ENCODE measurements around the gene EYS.

EYS gene

GRCh38 chr6:64516393-64516792 is 1190.6 kb downstream of the EYS start:
- no peak for DNase-seq
- no peak overlapping the region for H3K4me3 ChIP-seq (ENCODE audit: low read length)
- H3F3A ChIP-seq (ENCODE audit: insufficient read depth, low read length), result no peaks in the 10 kb centered on the region
- H3K27ac ChIP-seq (ENCODE audit: low read length), result no peak overlapping the region
- no peaks in the 10 kb centered on the region for H3K36me3 ChIP-seq (replicated peaks; ENCODE audit: insufficient read depth, low read length)
- no peaks in the 10 kb centered on the region for H3K27me3 ChIP-seq (replicated peaks; ENCODE audit: insufficient read depth, low read length)
- H3K79me2 ChIP-seq (ENCODE audit: low read length), result no peaks in the 10 kb centered on the region
- no peaks in the 10 kb centered on the region for H3K9me2 ChIP-seq (replicated peaks; ENCODE audit: insufficient read depth, low read length)
- H2AFZ ChIP-seq (ENCODE audit: low read length), result no peak overlapping the region
- H3K4me2 ChIP-seq (ENCODE audit: low read depth, low read length), result no peak overlapping the region
- no peak overlapping the region for H3K9ac ChIP-seq (ENCODE audit: low read length)
- H3K9me3 ChIP-seq (replicated peaks; ENCODE audit: insufficient read depth, low read length), result no peaks in the 10 kb centered on the region
- no peaks in the 10 kb centered on the region for H4K20me1 ChIP-seq (ENCODE audit: insufficient read depth, low read length)
- no peak for TF ChIP-seq EZH2 (optimal IDR thresholded peaks at IDR 0.05; ENCODE audit: low read depth, low read length)
- no peaks in the 10 kb centered on the region for H3K4me1 ChIP-seq (ENCODE audit: low read length)

GRCh38 chr6:64507661-64508060 is 1199.4 kb downstream of the EYS start:
- H2AFZ ChIP-seq (ENCODE audit: low read length), result no peak overlapping the region
- no peak overlapping the region for H3K4me3 ChIP-seq (ENCODE audit: low read length)
- no peak overlapping the region for H3K27ac ChIP-seq (ENCODE audit: low read length)
- H3K4me2 ChIP-seq (ENCODE audit: low read depth, low read length), result no peak overlapping the region
- TF ChIP-seq CTCF (IDR thresholded peaks at IDR 0.05; ENCODE audit: low read length) (no peak), EZH2phosphoT487 (IDR thresholded peaks at IDR 0.05; ENCODE audit: low read length) (no peak)
- no peaks in the 10 kb centered on the region for H3K4me1 ChIP-seq (ENCODE audit: low read length)
- no peak overlapping the region for H3K9ac ChIP-seq (ENCODE audit: low read length)
- no peak for DNase-seq
- no peaks in the 10 kb centered on the region for H3K9me2 ChIP-seq (replicated peaks; ENCODE audit: insufficient read depth, low read length)
- no peaks in the 10 kb centered on the region for H3K9me3 ChIP-seq (replicated peaks; ENCODE audit: insufficient read depth, low read length)
- no peaks in the 10 kb centered on the region for H3K36me3 ChIP-seq (replicated peaks; ENCODE audit: insufficient read depth, low read length)
- H3F3A ChIP-seq (ENCODE audit: insufficient read depth, low read length), result no peaks in the 10 kb centered on the region
- no peaks in the 10 kb centered on the region for H3K27me3 ChIP-seq (replicated peaks; ENCODE audit: insufficient read depth, low read length)
- H4K20me1 ChIP-seq (ENCODE audit: insufficient read depth, low read length), result no peaks in the 10 kb centered on the region
- H3K79me2 ChIP-seq (ENCODE audit: low read length), result no peaks in the 10 kb centered on the region

DNA sequence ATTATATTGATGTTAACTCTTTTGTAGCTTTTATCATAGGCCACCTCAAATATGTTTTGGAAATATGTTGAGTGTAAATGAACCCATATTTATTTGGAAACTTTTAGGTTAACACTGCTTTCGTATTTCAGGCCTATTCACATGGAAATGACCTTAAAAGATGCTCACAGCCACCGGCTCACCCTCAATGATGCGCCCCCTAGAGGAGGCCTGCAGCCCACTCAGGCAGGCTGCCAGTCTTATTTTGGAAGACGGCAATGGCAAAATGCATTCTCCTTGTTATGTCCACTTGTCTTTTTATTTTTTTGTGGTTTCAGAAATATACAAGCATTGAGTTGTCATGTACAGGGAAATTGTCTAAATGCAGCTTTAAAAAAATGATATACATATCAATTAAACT is 1201.7 kb downstream of the EYS start:
- no peak for TF ChIP-seq EZH2 (optimal IDR thresholded peaks at IDR 0.05; ENCODE audit: low read depth, low read length)
- TF ChIP-seq CTCF (IDR thresholded peaks at IDR 0.05; ENCODE audit: low read length), result peak; percentile 20; the same call in 1 of the 2 replicates
- Histone ChIP-seq H3K4me2 (ENCODE audit: low read depth, low read length) (no peak overlapping the region), H4K20me1 (ENCODE audit: insufficient read depth, low read length) (no peaks in the 10 kb centered on the region), H3K9me3 (replicated peaks; ENCODE audit: insufficient read depth, low read length) (no peaks in the 10 kb centered on the region), H3K4me3 (ENCODE audit: low read length) (no peak overlapping the region), H3K79me2 (ENCODE audit: low read length) (no peaks in the 10 kb centered on the region), H3F3A (ENCODE audit: insufficient read depth, low read length) (no peaks in the 10 kb centered on the region), H3K27me3 (replicated peaks; ENCODE audit: insufficient read depth, low read length) (no peaks in the 10 kb centered on the region), H3K36me3 (replicated peaks; ENCODE audit: insufficient read depth, low read length) (no peaks in the 10 kb centered on the region), H3K27ac (ENCODE audit: low read length) (no peak overlapping the region), H3K4me1 (ENCODE audit: low read length) (no peaks in the 10 kb centered on the region), H3K9me2 (replicated peaks; ENCODE audit: insufficient read depth, low read length) (no peaks in the 10 kb centered on the region), H2AFZ (ENCODE audit: low read length) (no peak overlapping the region), H3K9ac (ENCODE audit: low read length) (no peak overlapping the region)
- no peak for DNase-seq

DNA sequence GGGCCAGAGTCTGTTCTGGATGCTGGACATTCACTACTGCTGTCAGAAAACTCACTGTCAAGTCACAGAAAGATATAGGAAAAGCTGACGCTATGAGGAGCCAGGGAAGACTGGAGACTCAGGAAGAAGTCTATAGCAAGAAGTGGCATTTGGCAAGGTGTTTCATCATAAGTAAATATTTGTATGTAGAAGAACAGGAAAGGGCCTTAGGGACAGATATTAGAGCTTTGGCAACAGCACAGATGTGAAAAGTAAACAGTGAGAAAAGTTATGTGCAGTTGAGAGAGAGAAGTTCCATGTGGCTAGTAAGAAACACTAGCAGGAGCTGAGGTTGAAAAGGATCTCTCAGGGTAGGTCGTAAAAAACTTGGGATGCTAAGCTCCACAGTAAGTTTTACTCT is 1202.5 kb downstream of the EYS start:
- H2AFZ ChIP-seq (ENCODE audit: low read length), result no peak overlapping the region
- no peak for DNase-seq
- H3K36me3 ChIP-seq (replicated peaks; ENCODE audit: insufficient read depth, low read length), result no peaks in the 10 kb centered on the region
- no peaks in the 10 kb centered on the region for H4K20me1 ChIP-seq (ENCODE audit: insufficient read depth, low read length)
- H3K4me1 ChIP-seq (ENCODE audit: low read length), result no peaks in the 10 kb centered on the region
- no peaks in the 10 kb centered on the region for H3K9me3 ChIP-seq (replicated peaks; ENCODE audit: insufficient read depth, low read length)
- H3F3A ChIP-seq (ENCODE audit: insufficient read depth, low read length), result no peaks in the 10 kb centered on the region
- no peaks in the 10 kb centered on the region for H3K27me3 ChIP-seq (replicated peaks; ENCODE audit: insufficient read depth, low read length)
- H3K9ac ChIP-seq (ENCODE audit: low read length), result no peak overlapping the region
- no peaks in the 10 kb centered on the region for H3K9me2 ChIP-seq (replicated peaks; ENCODE audit: insufficient read depth, low read length)
- H3K27ac ChIP-seq (ENCODE audit: low read length), result no peak overlapping the region
- TF ChIP-seq CTCF (IDR thresholded peaks at IDR 0.05; ENCODE audit: low read length) (no peak), EZH2phosphoT487 (IDR thresholded peaks at IDR 0.05; ENCODE audit: low read length) (no peak), EZH2 (optimal IDR thresholded peaks at IDR 0.05; ENCODE audit: low read depth, low read length) (no peak)
- no peak overlapping the region for H3K4me3 ChIP-seq (ENCODE audit: low read length)
- H3K79me2 ChIP-seq (ENCODE audit: low read length), result no peaks in the 10 kb centered on the region
- no peak overlapping the region for H3K4me2 ChIP-seq (ENCODE audit: low read depth, low read length)

All from MM.1S (cell line).